Colon (tissue), 2 donors: ENCODE measurements around the gene CLECL1.
A peak's percentile ranks its signal among the peaks of the same experiment; 100 is the strongest.

Experiments used
- FAIRE-seq: peaks from 2 replicates; lab custom pipeline; 2012; peaks lifted over from hg19 to GRCh38; lab: Jason Lieb, UNC
- donor health status: control.
- donor health status: control.

Gene CLECL1

GRCh38 chr12:9732921-9733461 is at the start of gene CLECL1:
TSS of gene CLECL1 (minus strand) at chr12:9733097.
- FAIRE-seq: no peak

- FAIRE-seq: no peak
Observed at GRCh38 chr12:9781360-9781759, 48.5 kb upstream of the CLECL1 start.

- FAIRE-seq: no peak
Observed at GRCh38 chr12:9779209-9779608, 46.3 kb upstream of the CLECL1 start.

- no peak for FAIRE-seq
Observed at GRCh38 chr12:9776781-9777180, 43.9 kb upstream of the CLECL1 start.

GRCh38 chr12:9773216-9773877 is 40.5 kb upstream of the CLECL1 start:
- no peak for FAIRE-seq

- FAIRE-seq: no peak
Observed at GRCh38 chr12:9763025-9763424, 30.1 kb upstream of the CLECL1 start.

- FAIRE-seq: no peak
Observed at GRCh38 chr12:9762369-9762768, 29.5 kb upstream of the CLECL1 start.

GRCh38 chr12:9761419-9761781 is 28.5 kb upstream of the CLECL1 start:
- FAIRE-seq: peak; percentile 60

- no peak for FAIRE-seq
Observed at GRCh38 chr12:9760699-9761418, 28.0 kb upstream of the CLECL1 start, which contains the start of gene CD69. TSS of gene CD69 (minus strand) at chr12:9760901. CDS start at chr12:9760820, 81 bp downstream.

GRCh38 chr12:9760120-9760519 is 27.2 kb upstream of the CLECL1 start:
- no peak for FAIRE-seq

- no peak for FAIRE-seq
Observed at GRCh38 chr12:9759694-9760093, 26.8 kb upstream of the CLECL1 start.

GRCh38 chr12:9758119-9758518 is 25.2 kb upstream of the CLECL1 start:
- FAIRE-seq: no peak

- FAIRE-seq: no peak
Observed at GRCh38 chr12:9757433-9758025, 24.6 kb upstream of the CLECL1 start.

- FAIRE-seq: no peak
Observed at GRCh38 chr12:9756706-9757105, 23.8 kb upstream of the CLECL1 start.

- FAIRE-seq: no peak
Observed at GRCh38 chr12:9756170-9756569, 23.3 kb upstream of the CLECL1 start.

GRCh38 chr12:9755567-9755966 is 22.7 kb upstream of the CLECL1 start:
- FAIRE-seq: no peak

GRCh38 chr12:9755035-9755434 is 22.1 kb upstream of the CLECL1 start:
- no peak for FAIRE-seq

- no peak for FAIRE-seq
Observed at GRCh38 chr12:9754099-9754927, 21.4 kb upstream of the CLECL1 start.

GRCh38 chr12:9753498-9753897 is 20.6 kb upstream of the CLECL1 start:
- FAIRE-seq: no peak

- no peak for FAIRE-seq
Observed at GRCh38 chr12:9753073-9753472, 20.2 kb upstream of the CLECL1 start.

- FAIRE-seq: peak; percentile 77
Observed at GRCh38 chr12:9752145-9752933, 19.4 kb upstream of the CLECL1 start.
